Fibroblast of lung (primary cell): ENCODE measurements around the gene TSC1. TPM values are rescaled to one million over a fixed set of nuclear protein-coding genes. Genes with fewer than 3 reads are reported as not detected.
A peak's percentile ranks its signal among the peaks of the same experiment; 100 is the strongest.

Source experiments
- DNase-seq, 2 donors: peaks; one replicate each; pipeline versions ENCODE4 v3.0.0 to v3.0.0-alpha.2; 2010; ENCODE audit warnings: low read depth in 2 of 2
- H2AFZ ChIP-seq: 2 replicates; pipeline ENCODE4 v1.5.1; 2012; ENCODE audit warnings: low read length, control low read depth, inconsistent platforms
- H3K27ac ChIP-seq: 2 replicates; pipeline ENCODE4 v1.5.1; 2011; ENCODE audit warnings: low read length, control low read depth; ENCODE audit not compliant: insufficient read depth
- H3K27me3 ChIP-seq: 2 replicates; pipeline ENCODE4 v1.5.1; 2011; ENCODE audit warnings: mild to moderate bottlenecking, low read length; ENCODE audit not compliant: control insufficient read depth, insufficient read depth
- H3K36me3 ChIP-seq: 2 replicates; pipeline ENCODE4 v1.5.1; 2011; ENCODE audit warnings: low read length; ENCODE audit not compliant: control insufficient read depth, insufficient read depth
- H3K4me1 ChIP-seq: 2 replicates; pipeline ENCODE4 v1.5.1; 2011; ENCODE audit warnings: low read length; ENCODE audit not compliant: control insufficient read depth, insufficient read depth; ENCODE audit errors: extremely low read depth
- H3K4me2 ChIP-seq: 2 replicates; pipeline ENCODE4 v1.5.1; 2011; ENCODE audit warnings: low read length, control low read depth; ENCODE audit not compliant: insufficient read depth; ENCODE audit errors: extremely low read depth
- H3K4me3 ChIP-seq, 4 experiments: fragments of 200-600 bp in 1 of 4; sonication (generic) in 1 of 4; replicated peaks in 1 of 4; 2 replicates each; pipeline ENCODE4 v1.5.1; 2011 to 2016; ENCODE audit warnings: low read length in 4 of 4, low read depth in 3 of 4, mild to moderate bottlenecking in 3 of 4, control low read depth in 2 of 4, inconsistent platforms in 1 of 4, mixed read lengths in 1 of 4; ENCODE audit not compliant: insufficient read depth in 1 of 4; ENCODE audit errors: control extremely low read depth in 1 of 4
- H3K79me2 ChIP-seq: 2 replicates; pipeline ENCODE4 v1.5.1; 2012; ENCODE audit warnings: mild to moderate bottlenecking, low read length, inconsistent platforms; ENCODE audit not compliant: control insufficient read depth, insufficient read depth
- H3K9ac ChIP-seq: 2 replicates; pipeline ENCODE4 v1.5.1; 2011; ENCODE audit warnings: mild to moderate bottlenecking, low read length, control low read depth; ENCODE audit not compliant: insufficient read depth
- H3K9me3 ChIP-seq: 2 replicates; pipeline ENCODE4 v1.5.1; 2012; ENCODE audit warnings: low read depth, low read length; ENCODE audit not compliant: control insufficient read depth, insufficient read depth
- H4K20me1 ChIP-seq: 2 replicates; pipeline ENCODE4 v1.5.1; 2011; ENCODE audit warnings: low read length; ENCODE audit not compliant: control insufficient read depth, insufficient read depth; ENCODE audit errors: extremely low read depth
- CTCF ChIP-seq, 2 donors: IDR thresholded peaks in 1 of 2; conservative IDR thresholded peaks in 1 of 2; 1 replicate in 1 of 2; 2 replicates in 1 of 2; pipeline ENCODE4 v1.5.1; 2011 to 2012; ENCODE audit warnings: low read length in 2 of 2, control low read depth in 1 of 2, inconsistent platforms in 1 of 2, low read depth in 1 of 2, mild to moderate bottlenecking in 1 of 2
- EZH2 ChIP-seq: IDR thresholded peaks from 2 replicates; pipeline ENCODE4 v1.5.1; 2012; ENCODE audit warnings: low read length, control low read depth, mild to moderate bottlenecking; ENCODE audit errors: missing control alignments
- polyA plus RNA-seq, 2 donors: library from polyadenylated mRNA; depleted of rRNA in 1 of 2; stranded (reverse) in 1 of 2; unstranded in 1 of 2; fragments of >200 nt; gene quantifications; 2 replicates each; pipeline ENCODE4 v1.2.1, GENCODE V29; 2011 to 2012; ENCODE audit warnings: missing spikeins in 1 of 2
- total RNA-seq: library from RNA; depleted of rRNA; stranded (reverse); fragments of >200 nt; gene quantifications from 2 replicates; pipeline ENCODE4 v1.2.1, GENCODE V29; 2014

Gene TSC1
- total and polyA plus RNA-seq, 2 donors (not counting 1 experiment from before 2014, with no cell fraction given), result 41.5 to 48.0 TPM

- TF ChIP-seq CTCF (conservative IDR thresholded peaks at IDR 0.05 in 1 of 2, IDR thresholded peaks at IDR 0.05 in 1 of 2; ENCODE audit: low read depth in 1 of 2, low read length in 2 of 2), result no peak
- no peak for TF ChIP-seq EZH2
- DNase-seq, result peak; percentile 54 to 84
- Histone ChIP-seq H3K27me3 (peaks cover 5% of the 10 kb centered on the region), H4K20me1 (no peaks in the 10 kb centered on the region), H3K4me1 (no peaks in the 10 kb centered on the region), H3K9me3 (no peaks in the 10 kb centered on the region), H3K9ac (no peak overlapping the region), H3K4me2 (no peak overlapping the region), H3K27ac (no peak overlapping the region), H3K79me2 (no peaks in the 10 kb centered on the region), H3K36me3 (no peaks in the 10 kb centered on the region), H2AFZ (no peak overlapping the region), H3K4me3 (no peak overlapping the region)
Observed at GRCh38 chr9:132857031-132857430, 87.4 kb downstream of the TSC1 start.

DNA sequence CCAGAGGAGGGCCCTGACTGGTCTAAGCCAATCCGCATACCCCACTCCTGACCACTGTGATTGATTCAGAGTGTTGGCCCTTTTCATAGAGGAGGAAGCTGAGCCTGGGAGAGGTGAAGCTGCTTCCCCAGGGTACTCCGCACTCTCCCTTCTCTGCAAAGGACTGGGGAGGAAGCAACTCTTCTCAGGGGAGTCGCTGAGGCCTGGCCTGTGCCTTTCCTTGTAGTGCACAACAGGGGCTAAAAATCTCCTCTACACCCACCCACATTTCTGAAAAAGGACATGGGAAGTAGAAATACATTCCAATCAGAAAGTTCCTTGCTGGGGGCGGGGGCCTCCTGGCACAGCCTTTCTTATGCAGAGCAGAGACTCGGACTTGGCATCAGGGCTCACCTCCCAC is 88.5 kb downstream of the TSC1 start:
- Histone ChIP-seq H3K4me1 (no peaks in the 10 kb centered on the region), H3K27ac (no peak overlapping the region), H4K20me1 (no peaks in the 10 kb centered on the region), H3K9me3 (no peaks in the 10 kb centered on the region), H3K36me3 (no peaks in the 10 kb centered on the region), H3K79me2 (no peaks in the 10 kb centered on the region), H3K4me3 (no peak overlapping the region), H3K4me2 (no peak overlapping the region), H2AFZ (no peak overlapping the region), H3K27me3 (peaks cover 5% of the 10 kb centered on the region), H3K9ac (no peak overlapping the region)
- TF ChIP-seq CTCF (conservative IDR thresholded peaks at IDR 0.05 in 1 of 2, IDR thresholded peaks at IDR 0.05 in 1 of 2; ENCODE audit: low read depth in 1 of 2, low read length in 2 of 2), result no peak
- no peak for TF ChIP-seq EZH2
- no peak for DNase-seq

DNA sequence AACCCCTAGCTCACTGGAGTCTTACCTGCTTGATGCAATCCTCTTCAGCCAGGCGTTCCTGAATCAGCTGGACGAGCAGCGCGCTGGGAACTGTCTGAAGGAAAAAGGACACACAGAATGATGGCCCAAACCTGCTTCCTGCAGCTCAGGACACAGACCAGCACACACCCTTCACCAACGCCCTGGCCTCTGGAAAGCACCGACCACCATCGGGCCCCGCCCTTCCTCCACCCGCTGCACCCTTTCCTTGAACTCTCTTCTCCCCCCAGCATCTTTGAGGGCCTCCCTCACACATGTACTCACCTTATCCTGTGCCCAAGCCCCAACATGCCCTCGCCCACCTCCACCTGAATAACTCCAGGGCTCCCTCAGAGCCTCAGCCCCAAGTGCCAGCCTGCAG is 89.6 kb downstream of the TSC1 start:
- Histone ChIP-seq H3K4me2 (no peak overlapping the region), H3K79me2 (no peaks in the 10 kb centered on the region), H3K36me3 (no peaks in the 10 kb centered on the region), H3K4me1 (no peaks in the 10 kb centered on the region), H3K9me3 (no peaks in the 10 kb centered on the region), H2AFZ (no peak overlapping the region), H3K27me3 (peaks cover 5% of the 10 kb centered on the region), H3K4me3 (no peak overlapping the region), H3K9ac (no peak overlapping the region), H3K27ac (no peak overlapping the region), H4K20me1 (no peaks in the 10 kb centered on the region)
- no peak for DNase-seq
- TF ChIP-seq CTCF (conservative IDR thresholded peaks at IDR 0.05 in 1 of 2, IDR thresholded peaks at IDR 0.05 in 1 of 2; ENCODE audit: low read depth in 1 of 2, low read length in 2 of 2), result no peak
- no peak for TF ChIP-seq EZH2
